CD4-positive, alpha-beta memory T cell (primary cell): ENCODE measurements around the gene RCVRN. TPM values are rescaled to one million over a fixed set of nuclear protein-coding genes. Genes with fewer than 3 reads are reported as not detected.

Experiments used
- CTCF ChIA-PET: fragments of 350-600 bp; sonication (Branson Sonifier 250); formaldehyde crosslinking; loops from one replicate; lab custom pipeline; 2021; ENCODE audit warnings: inconsistent platforms; ENCODE audit not compliant: partially characterized antibody; lab: Charles Lee
- POLR2A ChIA-PET: fragments of 350-600 bp; sonication (Branson Sonifier 250); formaldehyde crosslinking; loops from one replicate; lab custom pipeline; 2021; ENCODE audit not compliant: partially characterized antibody; lab: Charles Lee
- DNase-seq, 5 donors: peaks; one replicate each; pipeline versions ENCODE4 v3.0.0 to v3.0.0-alpha.2; 2020 to 2022; ENCODE audit warnings: mixed read lengths in 1 of 5
- H3K27ac ChIP-seq: one replicate; pipeline ENCODE4 v1.7.0; 2013; ENCODE audit warnings: low read depth, low read length
- H3K27me3 ChIP-seq: 2 replicates; pipeline ENCODE4 v1.7.0; 2013; ENCODE audit warnings: mild to moderate bottlenecking, low read length, moderate library complexity; ENCODE audit not compliant: insufficient read depth
- H3K36me3 ChIP-seq: 2 replicates; pipeline ENCODE4 v1.7.0; 2013; ENCODE audit warnings: mild to moderate bottlenecking, low read length, moderate library complexity; ENCODE audit not compliant: insufficient read depth
- H3K4me1 ChIP-seq: 2 replicates; pipeline ENCODE4 v1.7.0; 2013; ENCODE audit warnings: mild to moderate bottlenecking, low read length, moderate library complexity; ENCODE audit not compliant: insufficient read depth
- H3K4me3 ChIP-seq, 2 donors: one replicate each; pipeline ENCODE4 v1.7.0; 2013; ENCODE audit warnings: low read length in 2 of 2, mild to moderate bottlenecking in 1 of 2
- H3K9me3 ChIP-seq, 2 donors: one replicate each; pipeline ENCODE4 v1.7.0; 2013; ENCODE audit warnings: low read length in 2 of 2, control low read depth in 1 of 2; ENCODE audit not compliant: control insufficient read depth in 1 of 2
- H3K27ac Mint-ChIP-seq, 7 donors: one replicate each; pipeline ENCODE4 v1.8.0; 2020 to 2021; ENCODE audit warnings: mixed read lengths in 7 of 7, mild to moderate bottlenecking in 6 of 7, inconsistent platforms in 3 of 7, moderate library complexity in 3 of 7
- H3K27me3 Mint-ChIP-seq, 2 donors: one replicate each; pipeline ENCODE4 v1.8.0; 2020 to 2021; ENCODE audit warnings: mixed read lengths in 2 of 2
- H3K36me3 Mint-ChIP-seq, 2 donors: one replicate each; pipeline ENCODE4 v1.8.0; 2020 to 2021; ENCODE audit warnings: mixed read lengths in 2 of 2, inconsistent platforms in 1 of 2, mild to moderate bottlenecking in 1 of 2
- H3K4me1 Mint-ChIP-seq, 4 donors: one replicate each; pipeline ENCODE4 v1.8.0; 2020 to 2021; ENCODE audit warnings: mixed read lengths in 4 of 4, mild to moderate bottlenecking in 1 of 4
- H3K4me3 Mint-ChIP-seq, 8 donors: one replicate each; pipeline ENCODE4 v1.8.0; 2020 to 2021; ENCODE audit warnings: mixed read lengths in 8 of 8, mild to moderate bottlenecking in 7 of 8, moderate library complexity in 6 of 8, inconsistent platforms in 3 of 8
- H3K9me3 Mint-ChIP-seq, 8 donors: one replicate each; pipeline ENCODE4 v1.8.0; 2020 to 2021; ENCODE audit warnings: mixed read lengths in 8 of 8, mild to moderate bottlenecking in 5 of 8, inconsistent platforms in 3 of 8, moderate library complexity in 1 of 8
- intact Hi-C: fragments of 100-400 bp; cut with micrococcal nuclease; formaldehyde crosslinking; loops from one replicate; pipeline ENCODE4 v1.15.1; 2023
- polyA plus RNA-seq, 2 donors: library from polyadenylated mRNA; unstranded; fragments of 300-500 nt; fragmentation: Illumina TruSeq; gene quantifications; one replicate each; pipeline ENCODE4 v1.2.3, GENCODE V29; 2021
- total RNA-seq, 2 experiments: library from RNA; stranded (reverse); gene quantifications; one replicate each; pipeline ENCODE4 v1.2.3, GENCODE V29; 2021

RCVRN gene
- total and polyA plus RNA-seq, 4 experiments from 2014 or later = not detected

GRCh38 chr17:9872852-9873251 is 32.2 kb downstream of the RCVRN start:
- Histone ChIP-seq H3K27ac (no peak overlapping the region), H3K36me3 (no peaks in the 10 kb centered on the region), H3K27me3 (no peaks in the 10 kb centered on the region), H3K9me3 (no peaks in the 10 kb centered on the region), H3K4me1 (no peaks in the 10 kb centered on the region), H3K4me3 (no peak overlapping the region)
- POLR2A ChIA-PET = no interaction called here
- DNase-seq = no peak
- CTCF ChIA-PET = no interaction called here
- Mint-ChIP-seq H3K9me3 (no peaks in the 10 kb centered on the region), H3K4me1 (no peaks in the 10 kb centered on the region), H3K36me3 (no peaks in the 10 kb centered on the region), H3K4me3 (no peak overlapping the region), H3K27ac (no peak overlapping the region), H3K27me3 (peaks cover 0 to 6% of the 10 kb centered on the region in 2 donors)
- intact Hi-C loops = no loop called here

- Histone ChIP-seq H3K27me3 (no peaks in the 10 kb centered on the region), H3K27ac (no peak overlapping the region), H3K4me3 (no peak overlapping the region), H3K4me1 (no peaks in the 10 kb centered on the region), H3K9me3 (no peaks in the 10 kb centered on the region), H3K36me3 (no peaks in the 10 kb centered on the region)
- POLR2A ChIA-PET = no interaction called here
- no peaks in the 10 kb centered on the region for H3K36me3 Mint-ChIP-seq
- no peak overlapping the region for H3K4me3 Mint-ChIP-seq
- CTCF ChIA-PET = no interaction called here
- intact Hi-C loops = no loop called here
- peaks cover 0 to 3% of the 10 kb centered on the region in 2 donors for H3K27me3 Mint-ChIP-seq
- H3K9me3 Mint-ChIP-seq = peaks cover 0 to 7% (median under 1%) of the 10 kb centered on the region in 8 donors
- DNase-seq = no peak
- no peaks in the 10 kb centered on the region for H3K4me1 Mint-ChIP-seq
- H3K27ac Mint-ChIP-seq = no peak overlapping the region
Observed at GRCh38 chr17:9868552-9868951, 36.5 kb downstream of the RCVRN start.

GRCh38 chr17:9865586-9865985 is 39.5 kb downstream of the RCVRN start:
- no peaks in the 10 kb centered on the region for H3K27me3 ChIP-seq
- Mint-ChIP-seq H3K27me3 (peaks cover 0 to 3% of the 10 kb centered on the region in 2 donors), H3K27ac (no peak overlapping the region), H3K36me3 (no peaks in the 10 kb centered on the region), H3K4me1 (no peaks in the 10 kb centered on the region), H3K4me3 (no peak overlapping the region), H3K9me3 (peaks cover 0 to 22% (median 9%) of the 10 kb centered on the region in 8 donors)
- intact Hi-C loops = no loop called here
- no peaks in the 10 kb centered on the region for H3K9me3 ChIP-seq
- no peak overlapping the region for H3K4me3 ChIP-seq
- H3K36me3 ChIP-seq = no peaks in the 10 kb centered on the region
- POLR2A ChIA-PET = no interaction called here
- CTCF ChIA-PET = no interaction called here
- H3K27ac ChIP-seq = no peak overlapping the region
- DNase-seq = no peak
- H3K4me1 ChIP-seq = no peaks in the 10 kb centered on the region

GRCh38 chr17:9862949-9863348 is 42.1 kb downstream of the RCVRN start:
- Mint-ChIP-seq H3K9me3 (peaks cover 2 to 28% (median 16%) of the 10 kb centered on the region in 8 donors), H3K27me3 (peaks cover 0 to 7% of the 10 kb centered on the region in 2 donors), H3K36me3 (no peaks in the 10 kb centered on the region), H3K4me1 (no peaks in the 10 kb centered on the region), H3K27ac (no peak overlapping the region), H3K4me3 (no peak overlapping the region)
- Histone ChIP-seq H3K27ac (no peak overlapping the region), H3K27me3 (no peaks in the 10 kb centered on the region), H3K4me3 (no peak overlapping the region), H3K36me3 (no peaks in the 10 kb centered on the region), H3K9me3 (no peaks in the 10 kb centered on the region), H3K4me1 (no peaks in the 10 kb centered on the region)
- POLR2A ChIA-PET = no interaction called here
- intact Hi-C loops = no loop called here
- no peak for DNase-seq
- CTCF ChIA-PET = no interaction called here

GRCh38 chr17:9862220-9862619 is 42.9 kb downstream of the RCVRN start:
- Mint-ChIP-seq H3K9me3 (peaks cover 2 to 35% (median 16%) of the 10 kb centered on the region in 8 donors), H3K27ac (no peak overlapping the region), H3K4me3 (no peak overlapping the region), H3K27me3 (peaks cover 0 to 7% of the 10 kb centered on the region in 2 donors), H3K4me1 (no peaks in the 10 kb centered on the region), H3K36me3 (no peaks in the 10 kb centered on the region)
- no peak overlapping the region for H3K27ac ChIP-seq
- H3K4me1 ChIP-seq = no peaks in the 10 kb centered on the region
- POLR2A ChIA-PET = no interaction called here
- no peaks in the 10 kb centered on the region for H3K27me3 ChIP-seq
- H3K36me3 ChIP-seq = no peaks in the 10 kb centered on the region
- intact Hi-C loops = no loop called here
- CTCF ChIA-PET = no interaction called here
- no peak overlapping the region for H3K4me3 ChIP-seq
- no peak for DNase-seq
- H3K9me3 ChIP-seq = no peaks in the 10 kb centered on the region

GRCh38 chr17:9860851-9861250 is 44.2 kb downstream of the RCVRN start:
- ChIA-PET POLR2A (no interaction called here), CTCF (no interaction called here)
- H3K36me3 ChIP-seq = no peaks in the 10 kb centered on the region
- Mint-ChIP-seq H3K4me1 (no peaks in the 10 kb centered on the region), H3K4me3 (no peak overlapping the region), H3K36me3 (no peaks in the 10 kb centered on the region), H3K9me3 (peaks cover 2 to 35% (median 18%) of the 10 kb centered on the region in 8 donors), H3K27ac (no peak overlapping the region), H3K27me3 (peaks cover 0 to 8% of the 10 kb centered on the region in 2 donors)
- no peaks in the 10 kb centered on the region for H3K4me1 ChIP-seq
- no peaks in the 10 kb centered on the region for H3K27me3 ChIP-seq
- DNase-seq = no peak
- H3K9me3 ChIP-seq = no peaks in the 10 kb centered on the region
- intact Hi-C loops = no loop called here
- no peak overlapping the region for H3K4me3 ChIP-seq
- no peak overlapping the region for H3K27ac ChIP-seq

GRCh38 chr17:9859781-9860180 is 45.3 kb downstream of the RCVRN start:
- H3K27ac Mint-ChIP-seq = no peak overlapping the region
- Histone ChIP-seq H3K9me3 (no peaks in the 10 kb centered on the region), H3K36me3 (no peaks in the 10 kb centered on the region), H3K4me1 (no peaks in the 10 kb centered on the region), H3K27ac (no peak overlapping the region), H3K4me3 (no peak overlapping the region), H3K27me3 (no peaks in the 10 kb centered on the region)
- peak overlapping the region in 1 of 8 donors; percentile 24 for H3K4me3 Mint-ChIP-seq
- H3K9me3 Mint-ChIP-seq = peaks cover 2 to 31% (median 16%) of the 10 kb centered on the region in 8 donors
- no peaks in the 10 kb centered on the region for H3K4me1 Mint-ChIP-seq
- peaks cover 3 to 6% of the 10 kb centered on the region in 2 donors for H3K27me3 Mint-ChIP-seq
- DNase-seq = no peak
- CTCF ChIA-PET = interaction anchor here (0.9 kb wide), 1 partner anchor 10 kb away, joined by 4 read pairs; no protein-coding TSS in a partner anchor
- no peaks in the 10 kb centered on the region for H3K36me3 Mint-ChIP-seq
- intact Hi-C loops = no loop called here
- POLR2A ChIA-PET = no interaction called here

GRCh38 chr17:9855036-9855435 is 50.0 kb downstream of the RCVRN start:
- CTCF ChIA-PET = no interaction called here

More at GRCh38 chr17:9855036-9855435, 50.0 kb downstream of the RCVRN start:
- Mint-ChIP-seq H3K9me3 (peaks cover 0 to 19% (median 4%) of the 10 kb centered on the region in 8 donors), H3K27me3 (peaks cover 3 to 11% of the 10 kb centered on the region in 2 donors), H3K27ac (no peak overlapping the region), H3K4me3 (no peak overlapping the region), H3K36me3 (no peaks in the 10 kb centered on the region), H3K4me1 (no peaks in the 10 kb centered on the region)
- Histone ChIP-seq H3K27me3 (no peaks in the 10 kb centered on the region), H3K9me3 (no peaks in the 10 kb centered on the region), H3K4me1 (no peaks in the 10 kb centered on the region), H3K4me3 (no peak overlapping the region), H3K36me3 (no peaks in the 10 kb centered on the region), H3K27ac (no peak overlapping the region)
- no peak for DNase-seq
- POLR2A ChIA-PET = no interaction called here
- intact Hi-C loops = no loop called here
